Pancreas (tissue), 10 donors: Measurements from ENCODE around the gene RASSF8. TPM values are rescaled to one million over a fixed set of nuclear protein-coding genes. Genes with fewer than 3 reads are reported as not detected.

ENCODE experiments used
- ATAC-seq, 4 donors: fragments of 200-7000 bp; cut with Tn5 transposase; one replicate each; pipeline versions ENCODE4 v1.8.0 to v1.9.1; 2020; ENCODE audit warnings: mild to moderate bottlenecking in 4 of 4, moderate library complexity in 4 of 4
- DNase-seq, 6 donors: peaks; one replicate each; pipeline ENCODE4 v3.0.0-alpha.2; 2020
- FAIRE-seq: peaks from 2 replicates; lab custom pipeline; 2012; peaks lifted over from hg19 to GRCh38; lab: Jason Lieb, UNC
- H3K27ac ChIP-seq, 4 donors: fragments of 200-600 bp; sonication (generic); 1 replicate in 3 of 4; 2 replicates in 1 of 4; pipeline versions ENCODE4 v1.5.0 to v1.8.0; 2020
- H3K27me3 ChIP-seq, 4 donors: fragments of 200-600 bp; one replicate each; pipeline ENCODE4 v1.8.0; 2021
- H3K36me3 ChIP-seq, 3 donors: fragments of 200-600 bp; sonication (generic) in 1 of 3; one replicate each; pipeline versions ENCODE4 v1.5.0 to v1.8.0; 2020 to 2021
- H3K4me1 ChIP-seq, 3 donors: fragments of 200-600 bp; one replicate each; pipeline ENCODE4 v1.8.0; 2021
- H3K4me3 ChIP-seq, 4 donors: fragments of 200-600 bp; sonication (generic) in 2 of 4; one replicate each; pipeline versions ENCODE4 v1.5.0 to v1.8.0; 2020 to 2021
- H3K9me3 ChIP-seq, 4 donors: fragments of 200-600 bp; one replicate each; pipeline ENCODE4 v1.8.0; 2021
- WGBS, 2 donors: extraction: QIAGEN DNeasy Blood & Tissue Kit; methylation state at CpG; one replicate each; pipeline ENCODE4 v1.1.7; 2013; 5-methylcytosine and 5-hydroxymethylcytosine counted together
- intact Hi-C, 3 donors: fragments of 100-400 bp; cut with DNase I; formaldehyde crosslinking; loops; one replicate each; pipeline versions ENCODE4 v1.11.1 to v1.14.2; 2022
- polyA plus RNA-seq, 2 donors: library from polyadenylated mRNA; stranded (reverse); fragments of 200-250 nt; gene quantifications; one replicate each; pipeline ENCODE4 v1.2.3, GENCODE V29; 2013
- total RNA-seq, 6 donors: library from RNA; stranded (reverse); fragmentation: NEBNext Ultra II Directional in 4 of 6; extraction: Animal tissue kit (Norgen Biotek cat#: 25700) in 4 of 6; gene quantifications; one replicate each; pipeline versions ENCODE4 v1.2.1 to v1.2.4, GENCODE V29; 2021 to 2023
- TF ChIP-seq, protein P1 (sequence below), 4 donors: fragments of 200-600 bp; sonication (generic) in 3 of 4; IDR thresholded peaks; one replicate each; pipeline versions ENCODE4 v1.5.0 to v1.8.0; 2021; ENCODE audit warnings: antibody characterized with exemption in 4 of 4
- donor health status: healthy with polysubstance abuse.
- donor health status: DM: no; HTN: no; CAD: no; lungs with moderate emphysema.
- donor health status: DM: no; HTN: no; CAD: no.
- donor health status: control.
- donor health status: control.
- donor health status: Bipolar disorder and iron deficiency.
- donor health status: DM: yes; HTN: yes; CAD: no.
- donor health status: DM: no; HTN: no; CAD: no.
- donor health status: DM: no; HTN: no; CAD: no.
- donor health status: DM: yes; HTN: yes; CAD: no.

RASSF8 gene
- total and polyA plus RNA-seq, 8 donors = 4.3 to 25.0 (median 7.4) TPM

- ATAC-seq (no peak), DNase-seq (no peak), FAIRE-seq (no peak)
- whole genome bisulfite sequencing, 2 donors = 96 to 97% methylated on average over 1 of the region's 1 CpG
- Histone ChIP-seq H3K27me3 (no peaks in the 10 kb centered on the region), H3K4me3 (no peak overlapping the region), H3K27ac (no peak overlapping the region), H3K9me3 (no peaks in the 10 kb centered on the region), H3K36me3 (no peaks in the 10 kb centered on the region), H3K4me1 (no peaks in the 10 kb centered on the region)
- intact Hi-C loops = loop anchor here in 1 of 3 donors (10.0 kb wide), 1 partner anchor 49 kb away; no protein-coding TSS in a partner anchor
- TF ChIP-seq, protein P1, sequence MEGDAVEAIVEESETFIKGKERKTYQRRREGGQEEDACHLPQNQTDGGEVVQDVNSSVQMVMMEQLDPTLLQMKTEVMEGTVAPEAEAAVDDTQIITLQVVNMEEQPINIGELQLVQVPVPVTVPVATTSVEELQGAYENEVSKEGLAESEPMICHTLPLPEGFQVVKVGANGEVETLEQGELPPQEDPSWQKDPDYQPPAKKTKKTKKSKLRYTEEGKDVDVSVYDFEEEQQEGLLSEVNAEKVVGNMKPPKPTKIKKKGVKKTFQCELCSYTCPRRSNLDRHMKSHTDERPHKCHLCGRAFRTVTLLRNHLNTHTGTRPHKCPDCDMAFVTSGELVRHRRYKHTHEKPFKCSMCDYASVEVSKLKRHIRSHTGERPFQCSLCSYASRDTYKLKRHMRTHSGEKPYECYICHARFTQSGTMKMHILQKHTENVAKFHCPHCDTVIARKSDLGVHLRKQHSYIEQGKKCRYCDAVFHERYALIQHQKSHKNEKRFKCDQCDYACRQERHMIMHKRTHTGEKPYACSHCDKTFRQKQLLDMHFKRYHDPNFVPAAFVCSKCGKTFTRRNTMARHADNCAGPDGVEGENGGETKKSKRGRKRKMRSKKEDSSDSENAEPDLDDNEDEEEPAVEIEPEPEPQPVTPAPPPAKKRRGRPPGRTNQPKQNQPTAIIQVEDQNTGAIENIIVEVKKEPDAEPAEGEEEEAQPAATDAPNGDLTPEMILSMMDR (IDR thresholded peaks at IDR 0.05) = no peak
These were observed 7.2 kb downstream of the RASSF8 start for GRCh38 chr12:25965682-25966081.

- DNase-seq (no peak), FAIRE-seq (no peak), ATAC-seq (no peak)
- TF ChIP-seq, protein P1 (IDR thresholded peaks at IDR 0.05) = no peak
- Histone ChIP-seq H3K4me1 (peaks cover 0 to 3% (median 0%) of the 10 kb centered on the region in 3 donors), H3K36me3 (no peaks in the 10 kb centered on the region), H3K4me3 (no peak overlapping the region), H3K27me3 (no peaks in the 10 kb centered on the region), H3K9me3 (no peaks in the 10 kb centered on the region), H3K27ac (no peak overlapping the region)
- WGBS, 2 donors = 76 to 81% methylated on average over 5 of the region's 5 CpGs
- intact Hi-C loops = no loop called here
These were observed 11.6 kb downstream of the RASSF8 start for GRCh38 chr12:25970082-25970481.

GRCh38 chr12:25970916-25971653, 12.6 kb downstream of the RASSF8 start:
- ATAC-seq (no peak), FAIRE-seq (no peak), DNase-seq (no peak)
- TF ChIP-seq, protein P1 (IDR thresholded peaks at IDR 0.05) = no peak
- Histone ChIP-seq H3K4me1 (peaks cover 0 to 3% (median 0%) of the 10 kb centered on the region in 3 donors), H3K27me3 (no peaks in the 10 kb centered on the region), H3K36me3 (no peaks in the 10 kb centered on the region), H3K27ac (no peak overlapping the region), H3K9me3 (no peaks in the 10 kb centered on the region), H3K4me3 (no peak overlapping the region)
- intact Hi-C loops = no loop called here
- 79 to 86% methylated on average over 5 of the region's 5 CpGs for WGBS, 2 donors

DNA sequence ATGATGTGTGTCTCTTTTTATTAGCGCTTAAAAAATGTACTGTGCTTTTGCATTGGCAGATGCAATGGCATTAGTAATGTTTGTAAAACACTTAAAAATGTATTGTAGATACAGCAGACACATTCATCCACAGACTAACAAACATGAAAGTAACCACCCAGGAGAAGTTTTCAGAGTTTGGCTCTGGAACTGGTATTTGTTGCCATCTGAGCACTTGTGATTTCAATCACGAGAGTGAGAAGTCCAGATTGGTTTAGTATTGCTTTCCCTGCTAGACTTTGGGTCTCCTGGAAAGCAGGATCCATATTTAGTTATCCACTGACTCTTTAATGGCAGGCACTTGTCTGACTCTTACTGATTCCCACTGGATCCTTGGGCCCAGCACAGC, 13.2 kb downstream of the RASSF8 start:
- Histone ChIP-seq H3K27ac (no peak overlapping the region), H3K4me3 (no peak overlapping the region), H3K9me3 (no peaks in the 10 kb centered on the region), H3K36me3 (no peaks in the 10 kb centered on the region), H3K4me1 (peaks cover 0 to 3% (median 0%) of the 10 kb centered on the region in 3 donors), H3K27me3 (no peaks in the 10 kb centered on the region)
- no peak for FAIRE-seq
- ATAC-seq = no peak
- DNase-seq = no peak
- WGBS, 2 donors = 64 to 75% methylated on average over 2 of the region's 2 CpGs
- TF ChIP-seq, protein P1 (IDR thresholded peaks at IDR 0.05) = no peak
- intact Hi-C loops = no loop called here

DNA sequence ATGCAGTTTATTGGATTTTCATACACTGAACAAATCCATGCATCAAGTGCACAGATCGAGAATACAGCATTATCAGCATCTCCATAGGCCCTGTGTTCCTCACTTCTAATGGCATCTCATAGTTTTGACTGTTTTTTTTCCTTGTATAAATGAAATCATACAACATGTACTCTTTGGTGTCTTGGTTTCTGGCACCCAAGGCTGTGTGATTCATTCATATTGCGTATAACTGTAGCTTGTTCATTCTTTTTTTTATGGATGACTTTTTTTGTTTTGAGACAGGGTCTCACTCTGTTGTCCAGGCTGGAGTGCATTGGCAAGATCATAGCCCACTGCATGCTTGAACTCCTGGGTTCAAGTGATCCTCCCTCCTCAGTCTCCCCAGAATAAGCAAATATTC, 14.3 kb downstream of the RASSF8 start:
- FAIRE-seq (no peak), ATAC-seq (no peak), DNase-seq (no peak)
- TF ChIP-seq, protein P1 (IDR thresholded peaks at IDR 0.05) = no peak
- 93 to 95% methylated on average over 2 of the region's 2 CpGs for WGBS, 2 donors
- Histone ChIP-seq H3K27me3 (no peaks in the 10 kb centered on the region), H3K36me3 (no peaks in the 10 kb centered on the region), H3K4me1 (peaks cover 0 to 3% (median 0%) of the 10 kb centered on the region in 3 donors), H3K9me3 (no peaks in the 10 kb centered on the region), H3K4me3 (no peak overlapping the region), H3K27ac (no peak overlapping the region)
- intact Hi-C loops = no loop called here
